Measurements from ENCODE around the gene LGALS16. TPM values are rescaled to one million over a fixed set of nuclear protein-coding genes. Genes with fewer than 3 reads are reported as not detected.

LGALS16 gene, protein sequence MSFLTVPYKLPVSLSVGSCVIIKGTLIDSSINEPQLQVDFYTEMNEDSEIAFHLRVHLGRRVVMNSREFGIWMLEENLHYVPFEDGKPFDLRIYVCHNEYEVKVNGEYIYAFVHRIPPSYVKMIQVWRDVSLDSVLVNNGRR
- not detected in 2 replicates for total RNA-seq (2014; rRNA removed; shearing (Covaris generic))
- polyA plus RNA-seq (2016; fragmentation: Nextera tagmentation; extraction: Ambion mirVana) = not detected in 2 replicates

DNA sequence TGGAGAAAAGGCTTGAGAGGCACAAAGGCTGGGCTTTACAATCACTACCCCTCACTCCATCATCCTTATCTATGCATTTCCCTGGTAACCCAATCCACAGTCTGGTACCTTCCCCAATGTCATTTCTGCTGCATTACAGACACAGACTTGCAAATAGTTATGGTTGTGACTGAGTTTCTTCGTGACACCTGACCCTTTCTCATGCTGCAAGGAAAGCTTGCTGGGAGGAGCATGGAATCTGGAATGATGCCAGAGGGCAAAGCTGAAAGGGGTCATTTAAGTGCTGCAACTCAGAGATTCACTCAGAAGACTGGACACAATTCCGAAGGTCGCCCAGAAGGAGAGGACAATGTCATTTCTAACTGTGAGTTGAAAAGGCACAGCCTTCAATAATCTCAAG lies at the start of gene LGALS16:
Gene LGALS16 (plus strand): TSS at position 301 of the 400 bp plus-strand sequence. CDS start 49 bp downstream, at position 350.
- TF ChIP-seq EZH2 (IDR thresholded peaks at IDR 0.05; ENCODE audit: insufficient read depth, poor library complexity, severe bottlenecking) = no peak
- no peaks in the 10 kb centered on the region for H3K36me3 ChIP-seq (ENCODE audit: low read depth)
- in situ Hi-C loops (cut with MboI) = no loop called here
- no peak within 1 kb of the TSS for H3K27ac ChIP-seq
- DNase-seq = no peak
- no peaks in the 10 kb centered on the region for H3K79me2 ChIP-seq (ENCODE audit: insufficient read depth)
- no peaks in the 10 kb centered on the region for H3K4me1 ChIP-seq (ENCODE audit: insufficient read depth)
- no peak within 1 kb of the TSS for H3K9ac ChIP-seq
- no peak within 1 kb of the TSS for H3K4me2 ChIP-seq (ENCODE audit: unreplicated experiment)
- no peak within 1 kb of the TSS for H3K4me3 ChIP-seq
- no peaks in the 10 kb centered on the region for H3K27me3 ChIP-seq (replicated peaks; ENCODE audit: insufficient read depth)
- 12 to 18% methylated on average over 3 of the region's 3 CpGs for WGBS, 2 experiments (ENCODE audit: low coverage in 1 of 2, low lambda C conversion rate in 2 of 2, missing lambda C conversion rate in 2 of 2)
- H4K20me1 ChIP-seq (ENCODE audit: insufficient read depth) = no peaks in the 10 kb centered on the region
- no peaks in the 10 kb centered on the region for H3K9me3 ChIP-seq (ENCODE audit: low read depth)
- no peak within 1 kb of the TSS for H2AFZ ChIP-seq
- no peaks in the 10 kb centered on the region for H3K9me2 ChIP-seq (ENCODE audit: insufficient read depth)
- no peaks in the 10 kb centered on the region for H3F3A ChIP-seq (ENCODE audit: insufficient read depth)

DNA sequence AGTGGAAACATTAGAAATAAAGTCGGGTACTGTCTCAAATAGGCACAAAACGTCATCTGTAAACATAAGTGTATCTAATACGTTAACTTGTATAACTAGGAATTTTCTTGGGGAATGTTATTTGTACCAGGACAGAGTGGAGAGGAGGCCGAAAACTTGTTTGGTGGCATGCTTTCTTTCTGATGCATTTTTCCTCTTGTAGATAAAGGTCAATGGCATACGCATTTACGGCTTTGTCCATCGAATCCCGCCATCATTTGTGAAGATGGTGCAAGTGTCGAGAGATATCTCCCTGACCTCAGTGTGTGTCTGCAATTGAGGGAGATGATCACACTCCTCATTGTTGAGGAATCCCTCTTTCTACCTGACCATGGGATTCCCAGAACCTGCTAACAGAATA lies 48.7 kb upstream of the LGALS16 start:
- Histone ChIP-seq H3K79me2 (ENCODE audit: insufficient read depth) (no peaks in the 10 kb centered on the region), H3K4me3 (no peak overlapping the region), H3K9ac (no peak overlapping the region), H3K27me3 (replicated peaks; ENCODE audit: insufficient read depth) (peaks cover 8% of the 10 kb centered on the region; the same call in 1 of the 2 replicates), H2AFZ (no peak overlapping the region), H3K9me3 (ENCODE audit: low read depth) (no peaks in the 10 kb centered on the region), H3K4me2 (ENCODE audit: unreplicated experiment) (no peak overlapping the region), H3K27ac (no peak overlapping the region), H3K36me3 (ENCODE audit: low read depth) (no peaks in the 10 kb centered on the region), H3K9me2 (ENCODE audit: insufficient read depth) (no peaks in the 10 kb centered on the region), H3F3A (ENCODE audit: insufficient read depth) (no peaks in the 10 kb centered on the region), H3K4me1 (ENCODE audit: insufficient read depth) (no peaks in the 10 kb centered on the region), H4K20me1 (ENCODE audit: insufficient read depth) (no peaks in the 10 kb centered on the region)
- TF ChIP-seq EZH2phosphoT487 (IDR thresholded peaks at IDR 0.05; ENCODE audit: insufficient read depth, low read depth) (no peak), EZH2 (IDR thresholded peaks at IDR 0.05; ENCODE audit: insufficient read depth, poor library complexity, severe bottlenecking) (no peak)
- DNase-seq = no peak
- in situ Hi-C loops (cut with MboI) = no loop called here
- 57 to 59% methylated on average over 9 of the region's 9 CpGs for WGBS, 2 experiments (ENCODE audit: low coverage in 1 of 2, low lambda C conversion rate in 2 of 2, missing lambda C conversion rate in 2 of 2)

DNA sequence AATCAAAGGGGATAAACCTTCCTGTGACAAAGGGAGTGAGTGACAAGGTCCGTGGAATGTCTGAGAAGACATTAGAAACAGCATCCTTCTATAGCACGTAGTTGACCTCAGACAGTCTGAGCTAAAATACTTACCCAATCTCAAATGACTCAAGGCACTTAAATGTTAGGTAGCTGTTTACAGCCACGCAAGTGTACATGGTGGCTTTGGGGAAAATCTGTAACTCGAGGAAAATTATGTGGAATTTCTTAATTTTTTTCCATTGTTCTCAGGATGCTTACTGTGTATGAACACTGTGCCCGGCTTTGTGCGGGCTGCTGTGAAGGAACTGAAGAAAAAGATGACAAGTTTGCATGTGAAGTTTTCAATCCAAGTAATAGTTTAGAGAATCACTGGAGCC lies 48.2 kb upstream of the LGALS16 start:
- Histone ChIP-seq H3K4me2 (ENCODE audit: unreplicated experiment) (no peak overlapping the region), H3K9me3 (ENCODE audit: low read depth) (no peaks in the 10 kb centered on the region), H3K79me2 (ENCODE audit: insufficient read depth) (no peaks in the 10 kb centered on the region), H4K20me1 (ENCODE audit: insufficient read depth) (no peaks in the 10 kb centered on the region), H3K9ac (no peak overlapping the region), H3K4me1 (ENCODE audit: insufficient read depth) (no peaks in the 10 kb centered on the region), H2AFZ (no peak overlapping the region), H3F3A (ENCODE audit: insufficient read depth) (no peaks in the 10 kb centered on the region), H3K9me2 (ENCODE audit: insufficient read depth) (no peaks in the 10 kb centered on the region), H3K27ac (no peak overlapping the region), H3K27me3 (replicated peaks; ENCODE audit: insufficient read depth) (peaks cover 8% of the 10 kb centered on the region; the same call in 1 of the 2 replicates), H3K4me3 (no peak overlapping the region), H3K36me3 (ENCODE audit: low read depth) (no peaks in the 10 kb centered on the region)
- 28% methylated on average over 6 of the region's 6 CpGs for WGBS, 2 experiments (ENCODE audit: low coverage in 1 of 2, low lambda C conversion rate in 2 of 2, missing lambda C conversion rate in 2 of 2)
- DNase-seq = no peak
- in situ Hi-C loops (cut with MboI) = no loop called here
- no peak for TF ChIP-seq EZH2 (IDR thresholded peaks at IDR 0.05; ENCODE audit: insufficient read depth, poor library complexity, severe bottlenecking)

DNA sequence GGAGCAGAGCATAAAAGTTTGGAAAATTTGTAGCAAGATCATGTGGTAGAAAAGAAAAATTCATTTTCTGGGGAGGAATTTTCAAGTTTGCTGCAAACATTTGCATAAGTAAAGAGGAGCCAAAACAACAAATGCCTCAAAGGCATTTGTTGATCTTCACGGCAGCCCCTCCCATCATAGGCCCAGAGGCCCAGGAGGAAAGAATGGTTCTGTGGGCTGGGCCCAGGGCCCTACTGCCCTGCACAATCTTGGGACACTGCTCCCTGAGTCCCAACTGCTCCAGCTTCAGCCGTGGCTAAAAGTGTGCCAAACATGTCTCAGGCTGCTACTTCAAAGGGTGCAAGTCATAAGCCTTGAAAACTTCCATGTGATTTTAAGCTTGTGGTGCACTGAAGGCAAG lies 42.1 kb upstream of the LGALS16 start:
- Histone ChIP-seq H3K27me3 (replicated peaks; ENCODE audit: insufficient read depth) (no peaks in the 10 kb centered on the region), H3K9me3 (ENCODE audit: low read depth) (no peaks in the 10 kb centered on the region), H3K79me2 (ENCODE audit: insufficient read depth) (no peaks in the 10 kb centered on the region), H3K27ac (no peak overlapping the region), H4K20me1 (ENCODE audit: insufficient read depth) (no peaks in the 10 kb centered on the region), H3K9ac (no peak overlapping the region), H3K4me1 (ENCODE audit: insufficient read depth) (no peaks in the 10 kb centered on the region), H3K4me3 (no peak overlapping the region), H3K4me2 (ENCODE audit: unreplicated experiment) (no peak overlapping the region), H3K9me2 (ENCODE audit: insufficient read depth) (no peaks in the 10 kb centered on the region), H2AFZ (no peak overlapping the region), H3F3A (ENCODE audit: insufficient read depth) (no peaks in the 10 kb centered on the region), H3K36me3 (ENCODE audit: low read depth) (no peaks in the 10 kb centered on the region)
- WGBS, 2 experiments (ENCODE audit: low coverage in 1 of 2, low lambda C conversion rate in 2 of 2, missing lambda C conversion rate in 2 of 2) = 7 to 10% methylated on average over 2 of the region's 2 CpGs
- in situ Hi-C loops (cut with MboI) = no loop called here
- no peak for DNase-seq
- TF ChIP-seq EZH2phosphoT487 (IDR thresholded peaks at IDR 0.05; ENCODE audit: insufficient read depth, low read depth) (no peak), EZH2 (IDR thresholded peaks at IDR 0.05; ENCODE audit: insufficient read depth, poor library complexity, severe bottlenecking) (no peak)

DNA sequence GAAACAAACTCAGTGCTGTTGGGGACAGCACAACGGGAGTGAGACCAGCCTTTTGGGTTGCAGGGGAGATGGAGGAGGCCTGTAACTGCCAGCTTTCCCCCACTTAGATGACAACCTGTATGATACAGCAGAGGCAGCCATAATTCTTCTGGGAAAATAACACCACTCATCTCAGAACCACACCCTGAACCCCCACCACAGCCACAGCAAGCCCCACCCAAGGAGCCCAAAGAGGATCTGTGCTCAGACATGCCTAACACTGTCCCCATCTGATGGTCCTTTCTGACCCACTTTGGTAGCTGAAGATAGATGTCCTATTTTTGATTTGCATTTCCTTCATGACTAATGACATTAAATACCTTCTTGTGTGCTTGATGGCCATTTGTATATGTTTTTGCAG lies 38.0 kb upstream of the LGALS16 start:
- TF ChIP-seq EZH2 (IDR thresholded peaks at IDR 0.05; ENCODE audit: insufficient read depth, poor library complexity, severe bottlenecking) = no peak
- no peak for TF ChIP-seq EZH2phosphoT487 (IDR thresholded peaks at IDR 0.05; ENCODE audit: insufficient read depth, low read depth)
- Histone ChIP-seq H3F3A (ENCODE audit: insufficient read depth) (no peaks in the 10 kb centered on the region), H3K36me3 (ENCODE audit: low read depth) (no peaks in the 10 kb centered on the region), H3K4me3 (no peak overlapping the region), H3K27ac (no peak overlapping the region), H4K20me1 (ENCODE audit: insufficient read depth) (no peaks in the 10 kb centered on the region), H3K4me1 (ENCODE audit: insufficient read depth) (no peaks in the 10 kb centered on the region), H3K9me3 (ENCODE audit: low read depth) (no peaks in the 10 kb centered on the region), H3K4me2 (ENCODE audit: unreplicated experiment) (no peak overlapping the region), H2AFZ (no peak overlapping the region), H3K79me2 (ENCODE audit: insufficient read depth) (no peaks in the 10 kb centered on the region), H3K9me2 (ENCODE audit: insufficient read depth) (no peaks in the 10 kb centered on the region), H3K9ac (no peak overlapping the region), H3K27me3 (replicated peaks; ENCODE audit: insufficient read depth) (no peaks in the 10 kb centered on the region)
- no peak for DNase-seq
- WGBS, 2 experiments (ENCODE audit: low coverage in 1 of 2, low lambda C conversion rate in 2 of 2, missing lambda C conversion rate in 2 of 2) = 0% methylated on average over 1 of the region's 1 CpG
- in situ Hi-C loops (cut with MboI) = no loop called here

Data from GM23248 (cell line).